VCaP (cell line): ENCODE results near the gene SH3BGRL3.

Source experiments
- H3K27ac ChIP-seq: fragments of 450-650 bp; 2 replicates; pipeline ENCODE4 v1.5.1; 2017
- TF ChIP-seq, protein P1 (sequence below): fragments of 450-650 bp; conservative IDR thresholded peaks from 2 replicates; pipeline ENCODE4 v1.5.1; 2017; ENCODE audit warnings: mild to moderate bottlenecking, moderate library complexity

The SH3BGRL3 gene

DNA sequence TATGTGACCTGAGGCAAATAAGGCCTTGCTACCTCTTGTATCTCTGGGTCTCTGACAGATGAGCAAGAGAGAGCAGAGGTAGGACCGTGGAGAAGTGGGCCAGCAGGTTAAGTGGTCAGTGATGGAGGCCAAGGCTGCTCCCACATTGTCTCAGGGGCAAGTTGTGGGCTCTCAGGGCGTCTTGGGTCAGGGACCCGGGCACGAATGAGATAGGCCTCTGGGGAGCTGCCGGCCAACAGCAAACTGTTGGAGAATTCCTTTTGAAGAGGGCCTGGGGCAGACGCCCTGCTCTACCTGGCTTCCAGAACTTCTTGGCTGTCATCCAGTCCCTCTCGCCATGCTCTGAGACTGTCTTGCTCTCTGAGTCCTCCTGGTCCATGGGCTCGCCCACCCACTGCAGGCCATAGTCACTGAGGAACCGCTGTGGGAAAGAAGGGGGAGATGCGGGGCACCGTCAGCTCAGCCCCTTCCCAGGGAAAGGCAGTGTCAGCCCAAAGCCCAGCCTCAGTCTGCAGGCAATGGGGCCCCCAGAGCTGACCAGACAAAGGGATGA is 14.1 kb downstream of the SH3BGRL3 start:
- TF ChIP-seq, protein P1, sequence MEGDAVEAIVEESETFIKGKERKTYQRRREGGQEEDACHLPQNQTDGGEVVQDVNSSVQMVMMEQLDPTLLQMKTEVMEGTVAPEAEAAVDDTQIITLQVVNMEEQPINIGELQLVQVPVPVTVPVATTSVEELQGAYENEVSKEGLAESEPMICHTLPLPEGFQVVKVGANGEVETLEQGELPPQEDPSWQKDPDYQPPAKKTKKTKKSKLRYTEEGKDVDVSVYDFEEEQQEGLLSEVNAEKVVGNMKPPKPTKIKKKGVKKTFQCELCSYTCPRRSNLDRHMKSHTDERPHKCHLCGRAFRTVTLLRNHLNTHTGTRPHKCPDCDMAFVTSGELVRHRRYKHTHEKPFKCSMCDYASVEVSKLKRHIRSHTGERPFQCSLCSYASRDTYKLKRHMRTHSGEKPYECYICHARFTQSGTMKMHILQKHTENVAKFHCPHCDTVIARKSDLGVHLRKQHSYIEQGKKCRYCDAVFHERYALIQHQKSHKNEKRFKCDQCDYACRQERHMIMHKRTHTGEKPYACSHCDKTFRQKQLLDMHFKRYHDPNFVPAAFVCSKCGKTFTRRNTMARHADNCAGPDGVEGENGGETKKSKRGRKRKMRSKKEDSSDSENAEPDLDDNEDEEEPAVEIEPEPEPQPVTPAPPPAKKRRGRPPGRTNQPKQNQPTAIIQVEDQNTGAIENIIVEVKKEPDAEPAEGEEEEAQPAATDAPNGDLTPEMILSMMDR, result no peak
- H3K27ac ChIP-seq, result no peak overlapping the region

DNA sequence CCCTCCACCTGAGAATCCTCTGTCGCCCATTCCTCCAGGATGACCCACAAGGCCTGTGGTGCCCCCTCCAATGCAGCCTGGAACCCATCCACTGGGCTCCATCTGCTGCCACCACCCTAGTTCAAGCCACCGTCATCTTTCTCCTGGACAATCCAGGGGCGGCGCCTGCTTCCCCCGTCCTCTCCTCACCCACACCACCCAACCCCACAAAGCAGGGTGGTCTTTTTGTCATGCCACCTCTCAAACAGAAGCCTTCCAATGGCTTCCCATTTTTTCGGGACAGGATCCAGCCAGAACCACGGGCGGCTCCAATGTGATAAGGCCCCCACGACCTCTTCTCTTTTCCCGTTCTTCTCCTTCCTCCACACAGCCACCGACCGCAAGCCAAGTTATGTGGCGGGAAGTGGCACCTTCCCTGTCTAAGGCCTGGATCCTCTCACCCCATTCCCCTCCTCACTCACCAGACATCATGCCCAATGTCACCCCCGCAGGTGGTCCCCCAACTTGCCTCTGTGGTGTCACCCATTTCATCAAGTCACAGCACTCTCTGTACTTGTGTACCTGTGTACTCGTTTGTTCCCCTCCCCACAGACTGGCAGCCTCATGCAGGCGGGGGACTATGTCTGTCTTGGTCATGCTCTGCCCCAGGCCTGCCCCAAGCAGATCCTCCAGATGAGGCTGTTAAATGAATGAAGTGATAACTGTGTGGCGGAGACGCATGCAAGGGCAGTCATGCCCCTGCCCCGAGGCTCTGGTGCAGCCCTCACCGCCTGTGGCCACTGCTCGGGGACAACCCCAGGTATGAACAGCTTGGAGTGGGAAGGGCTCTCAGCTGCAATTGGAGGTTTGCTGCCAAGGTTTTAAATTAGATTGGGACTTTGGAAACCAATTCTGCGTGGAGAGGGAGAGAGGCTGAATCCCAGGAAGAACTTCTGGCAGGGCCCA is 15.6 kb downstream of the SH3BGRL3 start:
- H3K27ac ChIP-seq, result no peak overlapping the region
- TF ChIP-seq, protein P1, result no peak

DNA sequence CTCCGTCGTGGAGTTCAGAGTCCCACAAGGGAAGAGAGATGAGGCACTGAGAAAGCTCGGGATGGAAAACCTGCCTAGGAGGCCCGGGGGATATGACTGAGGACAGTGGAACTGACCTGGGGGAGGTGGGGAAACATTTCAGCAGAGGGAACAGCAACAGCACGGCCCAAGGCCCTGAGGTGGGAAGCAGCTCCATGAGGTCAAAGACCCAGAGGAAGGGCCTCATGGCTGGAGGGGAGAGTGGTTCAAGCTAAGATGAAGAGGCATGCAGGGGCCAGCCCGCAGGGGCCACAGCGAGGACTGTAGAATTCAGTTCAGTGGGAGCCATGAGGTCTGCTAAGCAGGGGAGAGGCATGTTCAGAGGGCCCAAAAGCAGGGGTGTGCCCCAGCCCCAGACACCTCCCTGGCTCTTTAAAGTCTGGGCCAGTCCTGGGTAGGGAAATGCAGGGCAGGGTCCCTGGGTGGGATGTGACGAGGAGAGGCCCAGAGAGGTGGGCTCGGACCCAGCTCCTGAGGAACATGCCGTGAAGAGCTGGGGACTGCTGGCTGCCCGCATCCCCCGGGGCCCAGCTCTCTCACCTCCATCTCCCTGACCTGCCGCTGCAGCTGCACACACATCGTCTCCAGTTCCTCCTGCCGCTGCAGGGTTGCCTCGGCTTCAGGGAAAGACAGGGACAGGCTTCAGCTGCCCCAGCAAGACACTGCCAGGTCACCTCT is 16.6 kb downstream of the SH3BGRL3 start:
- TF ChIP-seq, protein P1, result no peak
- no peak overlapping the region for H3K27ac ChIP-seq

DNA sequence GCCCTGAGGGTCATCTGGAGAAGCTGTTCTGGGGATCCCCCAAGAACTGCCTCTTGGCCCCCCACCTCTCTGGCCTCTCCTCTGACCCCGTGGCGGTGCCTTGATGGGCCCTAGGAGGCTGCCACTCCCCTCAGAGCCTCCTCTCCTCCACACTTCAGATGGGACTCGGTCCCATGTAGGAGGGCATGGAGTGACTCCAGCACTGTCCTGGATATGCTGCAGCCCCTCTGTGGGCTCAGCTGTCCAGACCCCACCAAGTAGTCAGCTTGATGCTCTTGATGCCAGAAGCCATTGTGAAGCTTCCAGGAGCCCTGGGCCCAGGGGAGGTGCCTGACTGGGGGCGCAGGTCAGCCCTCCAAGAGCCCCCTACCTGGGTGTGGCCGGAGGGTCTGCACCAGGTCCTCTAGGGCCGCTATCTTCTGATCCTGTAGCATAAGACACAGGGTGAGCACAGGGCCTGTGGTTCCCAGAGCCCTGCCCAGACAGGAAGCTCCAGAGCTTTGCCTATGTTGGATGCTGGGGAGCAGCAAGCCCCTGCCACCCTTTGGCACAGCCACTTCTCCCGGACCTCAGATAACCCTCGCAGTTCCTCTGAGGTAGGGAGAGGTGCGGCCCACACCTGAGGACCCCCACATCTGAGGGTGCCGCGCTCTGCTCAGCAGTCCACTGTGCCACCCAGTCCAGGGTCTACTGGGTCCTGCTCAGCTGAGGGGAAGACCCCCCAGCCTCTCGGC is 17.3 kb downstream of the SH3BGRL3 start:
- no peak overlapping the region for H3K27ac ChIP-seq
- TF ChIP-seq, protein P1, result no peak

DNA sequence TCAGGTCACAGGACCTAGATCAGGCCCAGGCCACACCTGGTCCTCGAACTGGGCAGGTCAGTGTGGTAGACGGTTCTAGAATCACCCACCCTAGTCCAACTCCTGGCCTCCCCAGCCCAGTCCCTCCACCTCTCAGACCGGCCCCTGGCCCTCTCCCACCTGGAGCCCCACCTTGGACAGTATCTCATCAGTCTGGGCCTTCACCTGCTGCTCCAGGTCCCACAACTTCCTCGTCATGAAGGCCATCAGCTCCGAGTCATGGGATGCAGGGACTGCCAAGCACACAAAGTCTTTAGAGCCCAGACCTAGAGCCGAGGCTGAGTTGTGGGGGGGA is 17.9 kb downstream of the SH3BGRL3 start:
- H3K27ac ChIP-seq, result no peak overlapping the region
- TF ChIP-seq, protein P1, result no peak

DNA sequence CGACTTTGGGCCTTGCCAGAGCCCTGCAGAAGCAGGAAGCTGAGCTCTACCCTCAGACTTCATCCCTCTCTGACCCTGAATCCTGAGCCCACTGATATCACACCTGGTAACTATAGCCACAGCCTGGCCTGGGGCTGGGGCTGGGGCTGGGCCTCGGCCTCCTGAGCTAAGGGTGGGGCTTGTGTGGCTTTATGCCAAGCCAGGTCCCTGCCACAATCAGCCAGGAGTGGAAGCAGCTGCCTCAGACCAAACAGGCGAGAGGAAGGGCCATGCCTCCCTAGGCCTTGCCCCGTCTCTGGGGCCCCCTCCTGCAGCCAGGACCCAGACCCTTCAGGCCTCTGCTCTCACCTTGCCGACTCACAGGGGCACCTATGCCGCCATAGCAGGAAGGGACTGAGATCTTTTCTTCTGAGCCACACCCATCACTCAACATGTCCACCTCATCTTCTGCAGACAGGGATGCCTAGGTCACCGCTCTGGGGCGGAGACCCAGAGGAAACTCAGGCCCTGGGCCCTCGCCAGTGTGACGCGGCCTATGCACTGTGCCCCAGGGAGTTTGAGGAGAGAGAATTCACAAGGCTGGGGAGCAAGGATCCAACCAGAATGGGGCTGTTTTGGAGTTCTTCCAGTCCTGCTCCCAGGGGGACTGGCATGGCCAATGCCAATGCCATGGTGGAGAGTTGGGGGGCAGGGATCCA is 20.8 kb downstream of the SH3BGRL3 start:
- TF ChIP-seq, protein P1, result no peak
- no peak overlapping the region for H3K27ac ChIP-seq
